ENCODE data around the gene CATSPERE. TPM values are rescaled to one million over a fixed set of nuclear protein-coding genes. Genes with fewer than 3 reads are reported as not detected.

Gene CATSPERE
- total and polyA plus RNA-seq, 10 of the 15 experiments (the other 5 are each of a cell fraction or from before 2014, with no cell fraction given) = 0.04 to 0.24 (median 0.17) TPM; not detected in 3

DNA sequence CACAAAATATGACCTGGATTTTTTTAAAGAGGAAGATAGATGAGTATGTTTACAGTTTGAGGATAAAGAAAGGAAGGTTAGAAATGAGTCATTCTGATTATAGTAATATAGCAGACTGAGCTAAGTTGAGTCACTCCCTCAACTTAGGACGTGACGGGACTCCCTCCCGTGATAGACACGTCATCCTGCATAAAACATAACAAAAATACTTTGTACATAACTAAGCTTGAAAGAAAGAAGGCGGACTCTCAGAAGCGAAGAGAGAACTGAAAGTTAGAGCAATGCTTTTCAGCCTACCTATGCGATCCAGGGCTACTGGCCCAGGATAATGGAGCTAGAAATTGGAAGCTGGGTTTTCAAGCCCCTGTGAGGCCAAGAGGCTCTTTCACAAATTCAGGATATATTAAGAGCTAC is 138.9 kb downstream of the CATSPERE start:
- H3K27me3 ChIP-seq (replicated peaks in 1 of 2; ENCODE audit: control insufficient read depth in 2 of 2, insufficient read depth in 2 of 2, low read length in 1 of 2) = peaks cover 2% of the 10 kb centered on the region in 2 experiments; a peak in 2 of 4 replicates
- POLR2A ChIA-PET = no interaction called here
- BruUV-seq (replicated peaks) = no TSS peak
- H2AFZ ChIP-seq (ENCODE audit: control insufficient read depth, low read depth, low read length) = no peak overlapping the region
- no peaks in the 10 kb centered on the region for H4K20me1 ChIP-seq (ENCODE audit: control insufficient read depth, insufficient read depth)
- no peaks in the 10 kb centered on the region for H3K9me3 ChIP-seq (replicated peaks; ENCODE audit: control insufficient read depth, insufficient read depth, low read length)
- RAD21 ChIA-PET (ENCODE audit: unreplicated experiment) = interaction anchor here (1.1 to 1.7 kb wide), 4 partner anchors 197 to 443 kb away, joined by 3 to 8 read pairs (median 6); no protein-coding TSS in a partner anchor
- H3K9ac ChIP-seq (ENCODE audit: control insufficient read depth, insufficient read depth, low read length) = no peak overlapping the region
- SMC1A ChIA-PET (ENCODE audit: uncharacterized antibody, unreplicated experiment) = interaction anchor here (1.0 to 1.4 kb wide), 4 partner anchors 194 to 443 kb away, joined by 3 to 6 read pairs (median 4); no protein-coding TSS in a partner anchor
- no peaks in the 10 kb centered on the region for H3K79me2 ChIP-seq (ENCODE audit: control insufficient read depth, insufficient read depth, low read length)
- ATAC-seq (peak; percentile 94), FAIRE-seq (no peak), DNase-seq (ENCODE audit: low read depth, low spot score) (peak; percentile 40)
- CTCF ChIA-PET = interaction anchor here (0.6 to 1.7 kb wide), 7 partner anchors 12 to 443 kb away, joined by 3 to 27 read pairs (median 3); no protein-coding TSS in a partner anchor
- in situ Hi-C loops (cut with MboI) (loop anchor here (5.0 kb wide), 1 partner anchor 197 kb away; no protein-coding TSS in a partner anchor), intact Hi-C loops (cut with micrococcal nuclease; ENCODE audit: unreplicated experiment) (no loop called here)
- H3K4me1 ChIP-seq (ENCODE audit: control insufficient read depth, insufficient read depth, low read length) = peaks cover 4% of the 10 kb centered on the region
- H3K4me3 ChIP-seq = no peak overlapping the region
- H3K36me3 ChIP-seq (ENCODE audit: control insufficient read depth in 2 of 2, insufficient read depth in 2 of 2, low read length in 1 of 2) = no peaks in the 10 kb centered on the region
- 0% methylated on average over 7 of the region's 7 CpGs for WGBS (ENCODE audit: insufficient coverage, insufficient replicate concordance, low lambda C conversion rate, missing lambda C conversion rate)
- peak overlapping the region; percentile 44 for H3K4me2 ChIP-seq (ENCODE audit: control insufficient read depth, insufficient read depth)
- no peak overlapping the region for H3K27ac ChIP-seq (ENCODE audit: control insufficient read depth, insufficient read depth)
- TF ChIP-seq SPI1 (IDR thresholded peaks at IDR 0.05; ENCODE audit: borderline replicate concordance, insufficient read depth, low read depth, low read length) (peak; percentile 77), BHLHE40 (IDR thresholded peaks at IDR 0.05; ENCODE audit: borderline replicate concordance in 1 of 2, low read depth in 2 of 2, low read length in 1 of 2) (peak; percentile 84 to 85), NR2F1 (conservative IDR thresholded peaks at IDR 0.05) (no peak), CREB1 (IDR thresholded peaks at IDR 0.05; ENCODE audit: low read depth) (peak; percentile 95), MTA2 (IDR thresholded peaks at IDR 0.05; ENCODE audit: low read depth) (peak; percentile 27; the same call in 1 of the 2 replicates), MEF2B (IDR thresholded peaks at IDR 0.05; ENCODE audit: partially characterized antibody, poor library complexity, severe bottlenecking) (peak; percentile 19), JUND (IDR thresholded peaks at IDR 0.05; ENCODE audit: low read depth, low read length) (peak; percentile 61; the same call in 1 of the 2 replicates), MEF2A (IDR thresholded peaks at IDR 0.05; ENCODE audit: insufficient read depth, low read depth, low read length) (peak; percentile 64; the same call in 1 of the 2 replicates), BACH1 (IDR thresholded peaks at IDR 0.05; ENCODE audit: borderline replicate concordance) (no peak), TBL1XR1 (IDR thresholded peaks at IDR 0.05; ENCODE audit: low read depth, low read length) (peak; percentile 50; the same call in 1 of the 2 replicates), SUPT20H (IDR thresholded peaks at IDR 0.05; ENCODE audit: borderline replicate concordance, control insufficient read depth, low read depth, low read length) (no peak)
- TF ChIP-seq, protein P1, sequence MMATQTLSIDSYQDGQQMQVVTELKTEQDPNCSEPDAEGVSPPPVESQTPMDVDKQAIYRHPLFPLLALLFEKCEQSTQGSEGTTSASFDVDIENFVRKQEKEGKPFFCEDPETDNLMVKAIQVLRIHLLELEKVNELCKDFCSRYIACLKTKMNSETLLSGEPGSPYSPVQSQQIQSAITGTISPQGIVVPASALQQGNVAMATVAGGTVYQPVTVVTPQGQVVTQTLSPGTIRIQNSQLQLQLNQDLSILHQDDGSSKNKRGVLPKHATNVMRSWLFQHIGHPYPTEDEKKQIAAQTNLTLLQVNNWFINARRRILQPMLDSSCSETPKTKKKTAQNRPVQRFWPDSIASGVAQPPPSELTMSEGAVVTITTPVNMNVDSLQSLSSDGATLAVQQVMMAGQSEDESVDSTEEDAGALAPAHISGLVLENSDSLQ (IDR thresholded peaks at IDR 0.05) = peak; percentile 68
- TF ChIP-seq, protein P2, sequence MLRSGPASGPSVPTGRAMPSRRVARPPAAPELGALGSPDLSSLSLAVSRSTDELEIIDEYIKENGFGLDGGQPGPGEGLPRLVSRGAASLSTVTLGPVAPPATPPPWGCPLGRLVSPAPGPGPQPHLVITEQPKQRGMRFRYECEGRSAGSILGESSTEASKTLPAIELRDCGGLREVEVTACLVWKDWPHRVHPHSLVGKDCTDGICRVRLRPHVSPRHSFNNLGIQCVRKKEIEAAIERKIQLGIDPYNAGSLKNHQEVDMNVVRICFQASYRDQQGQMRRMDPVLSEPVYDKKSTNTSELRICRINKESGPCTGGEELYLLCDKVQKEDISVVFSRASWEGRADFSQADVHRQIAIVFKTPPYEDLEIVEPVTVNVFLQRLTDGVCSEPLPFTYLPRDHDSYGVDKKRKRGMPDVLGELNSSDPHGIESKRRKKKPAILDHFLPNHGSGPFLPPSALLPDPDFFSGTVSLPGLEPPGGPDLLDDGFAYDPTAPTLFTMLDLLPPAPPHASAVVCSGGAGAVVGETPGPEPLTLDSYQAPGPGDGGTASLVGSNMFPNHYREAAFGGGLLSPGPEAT (IDR thresholded peaks at IDR 0.05; ENCODE audit: low read depth) = no peak; the same call in 1 of the 2 replicates
- TF ChIP-seq, protein P3, sequence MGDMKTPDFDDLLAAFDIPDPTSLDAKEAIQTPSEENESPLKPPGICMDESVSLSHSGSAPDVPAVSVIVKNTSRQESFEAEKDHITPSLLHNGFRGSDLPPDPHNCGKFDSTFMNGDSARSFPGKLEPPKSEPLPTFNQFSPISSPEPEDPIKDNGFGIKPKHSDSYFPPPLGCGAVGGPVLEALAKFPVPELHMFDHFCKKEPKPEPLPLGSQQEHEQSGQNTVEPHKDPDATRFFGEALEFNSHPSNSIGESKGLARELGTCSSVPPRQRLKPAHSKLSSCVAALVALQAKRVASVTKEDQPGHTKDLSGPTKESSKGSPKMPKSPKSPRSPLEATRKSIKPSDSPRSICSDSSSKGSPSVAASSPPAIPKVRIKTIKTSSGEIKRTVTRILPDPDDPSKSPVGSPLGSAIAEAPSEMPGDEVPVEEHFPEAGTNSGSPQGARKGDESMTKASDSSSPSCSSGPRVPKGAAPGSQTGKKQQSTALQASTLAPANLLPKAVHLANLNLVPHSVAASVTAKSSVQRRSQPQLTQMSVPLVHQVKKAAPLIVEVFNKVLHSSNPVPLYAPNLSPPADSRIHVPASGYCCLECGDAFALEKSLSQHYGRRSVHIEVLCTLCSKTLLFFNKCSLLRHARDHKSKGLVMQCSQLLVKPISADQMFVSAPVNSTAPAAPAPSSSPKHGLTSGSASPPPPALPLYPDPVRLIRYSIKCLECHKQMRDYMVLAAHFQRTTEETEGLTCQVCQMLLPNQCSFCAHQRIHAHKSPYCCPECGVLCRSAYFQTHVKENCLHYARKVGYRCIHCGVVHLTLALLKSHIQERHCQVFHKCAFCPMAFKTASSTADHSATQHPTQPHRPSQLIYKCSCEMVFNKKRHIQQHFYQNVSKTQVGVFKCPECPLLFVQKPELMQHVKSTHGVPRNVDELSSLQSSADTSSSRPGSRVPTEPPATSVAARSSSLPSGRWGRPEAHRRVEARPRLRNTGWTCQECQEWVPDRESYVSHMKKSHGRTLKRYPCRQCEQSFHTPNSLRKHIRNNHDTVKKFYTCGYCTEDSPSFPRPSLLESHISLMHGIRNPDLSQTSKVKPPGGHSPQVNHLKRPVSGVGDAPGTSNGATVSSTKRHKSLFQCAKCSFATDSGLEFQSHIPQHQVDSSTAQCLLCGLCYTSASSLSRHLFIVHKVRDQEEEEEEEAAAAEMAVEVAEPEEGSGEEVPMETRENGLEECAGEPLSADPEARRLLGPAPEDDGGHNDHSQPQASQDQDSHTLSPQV (IDR thresholded peaks at IDR 0.05) = no peak
- TF ChIP-seq, protein P4, sequence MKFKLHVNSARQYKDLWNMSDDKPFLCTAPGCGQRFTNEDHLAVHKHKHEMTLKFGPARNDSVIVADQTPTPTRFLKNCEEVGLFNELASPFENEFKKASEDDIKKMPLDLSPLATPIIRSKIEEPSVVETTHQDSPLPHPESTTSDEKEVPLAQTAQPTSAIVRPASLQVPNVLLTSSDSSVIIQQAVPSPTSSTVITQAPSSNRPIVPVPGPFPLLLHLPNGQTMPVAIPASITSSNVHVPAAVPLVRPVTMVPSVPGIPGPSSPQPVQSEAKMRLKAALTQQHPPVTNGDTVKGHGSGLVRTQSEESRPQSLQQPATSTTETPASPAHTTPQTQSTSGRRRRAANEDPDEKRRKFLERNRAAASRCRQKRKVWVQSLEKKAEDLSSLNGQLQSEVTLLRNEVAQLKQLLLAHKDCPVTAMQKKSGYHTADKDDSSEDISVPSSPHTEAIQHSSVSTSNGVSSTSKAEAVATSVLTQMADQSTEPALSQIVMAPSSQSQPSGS (IDR thresholded peaks at IDR 0.05; ENCODE audit: low read length) = peak; percentile 80

All from GM12878 (cell line).